Smooth muscle cell (in vitro differentiated cells): ENCODE results near the gene ZNF813. TPM values are rescaled to one million over a fixed set of nuclear protein-coding genes. Genes with fewer than 3 reads are reported as not detected.

Experiments used
- DNase-seq: peaks from one replicate; lab custom pipeline; 2025; ENCODE audit not compliant: unreplicated experiment; lab: John Stamatoyannopoulos, UW
- H2AFZ ChIP-seq: fragments of 200-600 bp; sonication (generic); 2 replicates; pipeline ENCODE4 v1.6.0; 2016; ENCODE audit warnings: antibody characterized with exemption, low read depth, mild to moderate bottlenecking
- H3F3A ChIP-seq: fragments of 200-600 bp; sonication (generic); 2 replicates; pipeline ENCODE4 v1.6.0; 2017; ENCODE audit warnings: antibody characterized with exemption, low read depth
- H3K27ac ChIP-seq: fragments of 200-600 bp; sonication (generic); 2 replicates; pipeline ENCODE4 v1.5.1; 2016; ENCODE audit warnings: low read depth, mild to moderate bottlenecking
- H3K27me3 ChIP-seq: fragments of 200-600 bp; sonication (generic); 2 replicates; pipeline ENCODE4 v1.6.1; 2016; ENCODE audit warnings: low read depth, mild to moderate bottlenecking
- H3K36me3 ChIP-seq: fragments of 200-600 bp; sonication (generic); 2 replicates; pipeline ENCODE4 v1.5.1; 2016; ENCODE audit warnings: low read depth
- H3K4me1 ChIP-seq: fragments of 200-600 bp; sonication (generic); 2 replicates; pipeline ENCODE4 v1.5.1; 2016; ENCODE audit warnings: low read depth
- H3K4me2 ChIP-seq: fragments of 200-600 bp; sonication (generic); 2 replicates; pipeline ENCODE4 v1.6.0; 2016; ENCODE audit warnings: mild to moderate bottlenecking
- H3K4me3 ChIP-seq: fragments of 200-600 bp; sonication (generic); 2 replicates; pipeline ENCODE4 v1.5.1; 2016; ENCODE audit warnings: mild to moderate bottlenecking
- H3K79me2 ChIP-seq: fragments of 200-600 bp; sonication (generic); 2 replicates; pipeline ENCODE4 v1.6.0; 2016; ENCODE audit warnings: low read depth, mild to moderate bottlenecking
- H3K9ac ChIP-seq: fragments of 200-600 bp; sonication (generic); 2 replicates; pipeline ENCODE4 v1.6.0; 2016; ENCODE audit warnings: low read depth
- H3K9me3 ChIP-seq: fragments of 200-600 bp; sonication (generic); replicated peaks from 2 replicates; pipeline ENCODE4 v1.5.1; 2016; ENCODE audit warnings: low read depth
- H4K20me1 ChIP-seq: fragments of 200-600 bp; sonication (generic); 2 replicates; pipeline ENCODE4 v1.6.0; 2016; ENCODE audit warnings: low read depth
- WGBS: methylation state at CpG from one replicate; pipeline ENCODE4 v1.1.7; 2016; ENCODE audit warnings: low lambda C conversion rate; 5-methylcytosine and 5-hydroxymethylcytosine counted together
- polyA plus RNA-seq: library from polyadenylated mRNA; unstranded; fragments of >200 nt; fragmentation: Nextera tagmentation; extraction: Ambion mirVana; gene quantifications from 2 replicates; pipeline ENCODE4 v1.2.1, GENCODE V29; 2016
- total RNA-seq: library from RNA; depleted of rRNA; stranded (reverse); fragments of >200 nt; gene quantifications from 2 replicates; pipeline ENCODE4 v1.2.3, GENCODE V29; 2014
- TF ChIP-seq, protein P1 (sequence below): fragments of 200-600 bp; sonication (generic); IDR thresholded peaks from 2 replicates; pipeline ENCODE4 v1.5.1; 2017; ENCODE audit warnings: borderline replicate concordance, mild to moderate bottlenecking, antibody characterized with exemption; ENCODE audit not compliant: insufficient read depth, poor library complexity, severe bottlenecking

ZNF813 gene
- total and polyA plus RNA-seq, 2 experiments from 2014 or later, result 2.4 to 5.9 TPM

DNA sequence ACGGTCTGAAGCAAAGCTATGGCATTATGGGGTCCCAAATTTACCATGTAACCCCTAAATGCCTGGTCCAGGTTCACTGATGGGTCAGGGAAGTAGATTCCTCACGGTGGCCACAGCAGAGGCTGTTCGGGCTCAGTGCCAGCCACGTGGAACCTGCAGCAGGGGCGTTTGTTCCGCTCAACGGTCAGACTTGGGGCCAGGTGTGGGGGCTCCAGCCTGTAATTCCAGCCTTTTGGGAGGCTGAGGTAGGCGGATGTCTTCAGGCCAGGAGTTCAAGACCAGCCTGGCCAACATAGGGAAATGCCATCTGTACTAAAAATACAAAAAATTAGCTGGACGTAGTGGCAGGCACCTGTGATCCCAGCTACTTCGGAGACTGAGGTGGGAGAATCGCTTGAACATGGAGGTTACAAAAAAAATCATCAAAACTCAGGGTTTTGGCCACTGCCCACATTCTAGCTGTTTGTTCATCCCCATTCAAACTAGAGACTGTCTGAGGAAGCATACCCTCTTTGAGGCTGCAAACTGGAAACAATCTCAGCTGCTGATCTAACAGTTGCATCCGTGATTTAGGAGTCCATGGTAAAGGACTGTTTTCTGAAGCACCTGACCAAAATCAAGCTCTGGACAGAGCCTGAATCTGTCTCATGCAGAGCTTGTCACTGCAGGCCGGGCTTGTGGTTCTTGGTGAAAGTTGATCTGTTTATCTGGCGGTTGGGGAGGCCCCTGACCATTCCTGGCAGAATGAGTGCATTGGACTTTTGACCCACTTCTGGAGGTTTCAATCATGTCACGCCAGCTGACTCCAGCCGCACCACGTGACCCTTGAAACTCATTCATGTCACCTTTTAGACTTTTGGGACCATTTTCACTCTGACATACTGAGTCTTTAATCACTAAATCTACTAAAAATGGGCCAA lies 40.2 kb downstream of the ZNF813 start:
- H3K36me3 ChIP-seq, result no peaks in the 10 kb centered on the region
- H3K4me2 ChIP-seq, result no peak overlapping the region
- no peak overlapping the region for H3K4me3 ChIP-seq
- no peaks in the 10 kb centered on the region for H3F3A ChIP-seq
- no peaks in the 10 kb centered on the region for H3K27me3 ChIP-seq
- H3K4me1 ChIP-seq, result no peaks in the 10 kb centered on the region
- WGBS, result 81% methylated on average over 17 of the region's 17 CpGs
- H3K79me2 ChIP-seq, result no peaks in the 10 kb centered on the region
- H4K20me1 ChIP-seq, result no peaks in the 10 kb centered on the region
- H3K9me3 ChIP-seq, result no peaks in the 10 kb centered on the region
- no peak overlapping the region for H3K27ac ChIP-seq
- TF ChIP-seq, protein P1, sequence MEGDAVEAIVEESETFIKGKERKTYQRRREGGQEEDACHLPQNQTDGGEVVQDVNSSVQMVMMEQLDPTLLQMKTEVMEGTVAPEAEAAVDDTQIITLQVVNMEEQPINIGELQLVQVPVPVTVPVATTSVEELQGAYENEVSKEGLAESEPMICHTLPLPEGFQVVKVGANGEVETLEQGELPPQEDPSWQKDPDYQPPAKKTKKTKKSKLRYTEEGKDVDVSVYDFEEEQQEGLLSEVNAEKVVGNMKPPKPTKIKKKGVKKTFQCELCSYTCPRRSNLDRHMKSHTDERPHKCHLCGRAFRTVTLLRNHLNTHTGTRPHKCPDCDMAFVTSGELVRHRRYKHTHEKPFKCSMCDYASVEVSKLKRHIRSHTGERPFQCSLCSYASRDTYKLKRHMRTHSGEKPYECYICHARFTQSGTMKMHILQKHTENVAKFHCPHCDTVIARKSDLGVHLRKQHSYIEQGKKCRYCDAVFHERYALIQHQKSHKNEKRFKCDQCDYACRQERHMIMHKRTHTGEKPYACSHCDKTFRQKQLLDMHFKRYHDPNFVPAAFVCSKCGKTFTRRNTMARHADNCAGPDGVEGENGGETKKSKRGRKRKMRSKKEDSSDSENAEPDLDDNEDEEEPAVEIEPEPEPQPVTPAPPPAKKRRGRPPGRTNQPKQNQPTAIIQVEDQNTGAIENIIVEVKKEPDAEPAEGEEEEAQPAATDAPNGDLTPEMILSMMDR, result no peak
- no peak overlapping the region for H3K9ac ChIP-seq
- DNase-seq, result no peak
- no peak overlapping the region for H2AFZ ChIP-seq

DNA sequence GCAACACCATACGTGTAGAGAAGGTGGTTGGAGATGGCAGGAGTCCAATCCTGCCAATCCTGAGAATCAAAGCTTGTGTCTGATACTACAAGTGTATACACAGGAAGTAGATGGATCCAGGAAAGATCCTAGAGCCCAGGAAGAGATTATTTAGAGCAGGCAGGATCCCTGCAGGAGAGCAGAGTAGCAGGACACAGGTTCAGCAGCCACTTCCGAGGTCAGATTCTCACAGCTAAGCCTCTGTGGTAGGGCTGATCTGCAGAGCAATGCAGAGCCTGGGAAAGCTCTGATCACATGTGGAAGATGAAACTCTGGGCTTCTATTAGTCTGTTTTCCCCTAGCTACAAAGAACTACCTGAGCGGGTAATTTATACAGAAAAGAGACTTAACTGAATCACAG lies 41.9 kb downstream of the ZNF813 start:
- Histone ChIP-seq H3K27me3 (no peaks in the 10 kb centered on the region), H4K20me1 (no peaks in the 10 kb centered on the region), H3K27ac (no peak overlapping the region), H3K9me3 (no peaks in the 10 kb centered on the region), H2AFZ (no peak overlapping the region), H3K79me2 (no peaks in the 10 kb centered on the region), H3K4me2 (no peak overlapping the region), H3K4me3 (no peak overlapping the region), H3K36me3 (no peaks in the 10 kb centered on the region), H3K4me1 (no peaks in the 10 kb centered on the region), H3K9ac (no peak overlapping the region), H3F3A (no peaks in the 10 kb centered on the region)
- whole genome bisulfite sequencing, result 82% methylated on average over 3 of the region's 3 CpGs
- no peak for DNase-seq
- TF ChIP-seq, protein P1, result no peak

- H3K79me2 ChIP-seq, result no peaks in the 10 kb centered on the region
- no peak overlapping the region for H3K27ac ChIP-seq
- no peaks in the 10 kb centered on the region for H3K4me1 ChIP-seq
- no peaks in the 10 kb centered on the region for H3K36me3 ChIP-seq
- no peak overlapping the region for H3K4me3 ChIP-seq
- DNase-seq, result no peak
- no peak overlapping the region for H3K4me2 ChIP-seq
- H4K20me1 ChIP-seq, result no peaks in the 10 kb centered on the region
- H3K9me3 ChIP-seq, result no peaks in the 10 kb centered on the region
- no peak overlapping the region for H2AFZ ChIP-seq
- no peak overlapping the region for H3K9ac ChIP-seq
- no peaks in the 10 kb centered on the region for H3F3A ChIP-seq
- TF ChIP-seq, protein P1, result no peak
- no peaks in the 10 kb centered on the region for H3K27me3 ChIP-seq
- WGBS, result 93% methylated on average over 5 of the region's 5 CpGs
Observed at GRCh38 chr19:53509845-53510244, 42.3 kb downstream of the ZNF813 start.
